A549 (cell line): ENCODE measurements around the gene FBXL7. TPM values are rescaled to one million over a fixed set of nuclear protein-coding genes. Genes with fewer than 3 reads are reported as not detected.

Source experiments
- ATAC-seq, 2 experiments: fragments of 200-7000 bp in 1 of 2; fragments of >200 bp in 1 of 2; cut with Nextera tagmentation in 1 of 2; cut with Tn5 transposase in 1 of 2; 3 replicates each; pipeline versions ENCODE4 v1.8.0 to v1.9.1; 2018 to 2020; ENCODE audit warnings: mild to moderate bottlenecking in 1 of 2, moderate library complexity in 1 of 2
- CTCF ChIA-PET: fragments of 300-600 bp; sonication (Branson Sonifier 250); formaldehyde crosslinking; extraction: SDS; loops from one replicate; lab custom pipeline; 2021; ENCODE audit warnings: antibody characterized with exemption, inconsistent platforms; lab: Yijun Ruan, JAX
- POLR2A ChIA-PET: fragments of 350-600 bp; formaldehyde crosslinking; extraction: SDS; loops from one replicate; lab custom pipeline; 2021; ENCODE audit warnings: antibody characterized with exemption, inconsistent platforms; lab: Yijun Ruan, JAX
- DNase-seq, 2 experiments: peaks; one replicate each; pipeline versions ENCODE4 v3.0.0 to v3.0.0-alpha.2; 2011 to 2016; ENCODE audit warnings: low read depth in 1 of 2, low spot score in 1 of 2
- FAIRE-seq: peaks from 2 replicates; lab custom pipeline; 2011; peaks lifted over from hg19 to GRCh38; lab: Jason Lieb, UNC
- H3K27ac ChIP-seq, 2 experiments: fragments of >200 bp; sonication (Bioruptor Twin); formaldehyde crosslinking; 3 replicates each; pipeline ENCODE4 v1.5.1; 2016 to 2017
- H3K4me1 ChIP-seq: fragments of >200 bp; sonication (Bioruptor Twin); formaldehyde crosslinking; 3 replicates; pipeline ENCODE4 v1.6.1; 2016
- H3K4me2 ChIP-seq: fragments of >200 bp; sonication (Bioruptor Twin); formaldehyde crosslinking; 3 replicates; pipeline ENCODE4 v1.6.1; 2016
- H3K4me3 ChIP-seq: fragments of >200 bp; sonication (Bioruptor Twin); formaldehyde crosslinking; 3 replicates; pipeline ENCODE4 v1.5.1; 2016
- H3K9me3 ChIP-seq: fragments of >200 bp; sonication (Bioruptor Twin); formaldehyde crosslinking; 3 replicates; pipeline ENCODE4 v1.6.1; 2016
- CBX2 ChIP-seq: fragments of 200-600 bp; sonication (generic); IDR thresholded peaks from 2 replicates; pipeline ENCODE4 v1.6.1; 2016; ENCODE audit warnings: low read depth, mild to moderate bottlenecking, borderline replicate concordance
- CHD2 ChIP-seq: fragments of 150-350 bp; IDR thresholded peaks from 2 replicates; pipeline ENCODE4 v1.6.1; 2014; ENCODE audit warnings: low read length; ENCODE audit not compliant: partially characterized antibody
- CTCF ChIP-seq: fragments of >200 bp; sonication (Bioruptor Twin); formaldehyde crosslinking; IDR thresholded peaks from 3 replicates; pipeline ENCODE4 v1.5.1; 2016
- EHF ChIP-seq: fragments of 250-450 bp; sonication (Bioruptor Pico); IDR thresholded peaks from 2 replicates; pipeline ENCODE4 v1.5.0; 2020; ENCODE audit warnings: mild to moderate bottlenecking
- EHMT2 ChIP-seq: fragments of 200-600 bp; sonication (generic); IDR thresholded peaks from 2 replicates; pipeline ENCODE4 v1.6.1; 2016; ENCODE audit warnings: antibody characterized with exemption, low read depth, mild to moderate bottlenecking, moderate library complexity
- ELK1 ChIP-seq: fragments of 150-350 bp; IDR thresholded peaks from 2 replicates; pipeline ENCODE4 v1.6.1; 2014; ENCODE audit warnings: low read depth, mild to moderate bottlenecking, low read length
- ESRRA ChIP-seq: fragments of 150-350 bp; IDR thresholded peaks from 2 replicates; pipeline ENCODE4 v1.6.1; 2014; ENCODE audit warnings: mild to moderate bottlenecking, low read length, borderline replicate concordance
- FOSB ChIP-seq: fragments of 250-450 bp; sonication (Bioruptor Pico); IDR thresholded peaks from 2 replicates; pipeline ENCODE4 v1.5.0; 2020; ENCODE audit warnings: mild to moderate bottlenecking, moderate library complexity
- FOSL2 ChIP-seq, 2 experiments: fragments of 450-650 bp in 1 of 2; fragments of >200 bp in 1 of 2; sonication (Bioruptor Twin) in 1 of 2; formaldehyde crosslinking; IDR thresholded peaks; 2 replicates each; pipeline versions ENCODE4 v1.5.0 to v1.6.1; 2016 to 2020; ENCODE audit warnings: mild to moderate bottlenecking in 1 of 2, moderate library complexity in 1 of 2
- GATA3 ChIP-seq: IDR thresholded peaks from 2 replicates; pipeline ENCODE4 v1.6.1; 2012; ENCODE audit warnings: borderline replicate concordance
- HES2 ChIP-seq: fragments of >200 bp; sonication (Bioruptor Twin); formaldehyde crosslinking; IDR thresholded peaks from 2 replicates; pipeline ENCODE4 v1.6.1; 2016
- KDM5A ChIP-seq: fragments of 200-600 bp; sonication (generic); IDR thresholded peaks from 2 replicates; pipeline ENCODE4 v1.6.1; 2016; ENCODE audit warnings: antibody characterized with exemption, mild to moderate bottlenecking
- MAFK ChIP-seq: fragments of 450-650 bp; IDR thresholded peaks from 2 replicates; pipeline ENCODE4 v1.6.1; 2014; ENCODE audit not compliant: partially characterized antibody
- MYC ChIP-seq: IDR thresholded peaks from 2 replicates; pipeline ENCODE4 v1.6.1; 2012; ENCODE audit warnings: mild to moderate bottlenecking, inconsistent platforms, low read length, improper control_type of control experiment, borderline replicate concordance
- NFE2L2 ChIP-seq: fragments of 150-350 bp; conservative IDR thresholded peaks from 2 replicates; pipeline ENCODE4 v1.6.1; 2014; ENCODE audit warnings: low read length
- NR3C1 ChIP-seq: fragments of >200 bp; sonication (Bioruptor Twin); formaldehyde crosslinking; IDR thresholded peaks from 3 replicates; pipeline ENCODE4 v1.6.1; 2017
- PBX3 ChIP-seq: IDR thresholded peaks from 2 replicates; pipeline ENCODE4 v1.6.1; 2012
- PHF8 ChIP-seq: fragments of 200-600 bp; sonication (generic); IDR thresholded peaks from 2 replicates; pipeline ENCODE4 v1.6.1; 2016; ENCODE audit warnings: low read depth, mild to moderate bottlenecking, antibody characterized with exemption, moderate library complexity, borderline replicate concordance
- RARB ChIP-seq: fragments of 250-450 bp; sonication (Bioruptor Pico); IDR thresholded peaks from 2 replicates; pipeline ENCODE4 v1.8.0; 2021; ENCODE audit warnings: mild to moderate bottlenecking, moderate library complexity
- RFX5 ChIP-seq: fragments of 450-650 bp; IDR thresholded peaks from 2 replicates; pipeline ENCODE4 v1.7.1; 2014; ENCODE audit warnings: antibody characterized with exemption, mild to moderate bottlenecking, moderate library complexity
- TP53 ChIP-seq: fragments of 250-450 bp; sonication (Bioruptor Pico); IDR thresholded peaks from 2 replicates; pipeline ENCODE4 v1.5.0; 2021; ENCODE audit warnings: mild to moderate bottlenecking, moderate library complexity
- USF2 ChIP-seq: fragments of 450-650 bp; IDR thresholded peaks from 2 replicates; pipeline ENCODE4 v1.6.1; 2014; ENCODE audit warnings: antibody characterized with exemption
- ZC3H11A ChIP-seq: fragments of 450-650 bp; IDR thresholded peaks from 2 replicates; pipeline ENCODE4 v1.6.1; 2014; ENCODE audit warnings: antibody characterized with exemption, mild to moderate bottlenecking
- ZNF302 ChIP-seq: fragments of 250-450 bp; sonication (Bioruptor Pico); IDR thresholded peaks from 2 replicates; pipeline ENCODE4 v1.9.0; 2021; ENCODE audit warnings: inconsistent platforms, mild to moderate bottlenecking, moderate library complexity
- ZSCAN20 ChIP-seq: fragments of 250-450 bp; sonication (Bioruptor Pico); IDR thresholded peaks from 2 replicates; pipeline ENCODE4 v1.8.0; 2022; ENCODE audit warnings: mild to moderate bottlenecking, moderate library complexity
- WGBS: methylation state at CpG from one replicate; pipeline ENCODE4 v1.1.6; 2017; ENCODE audit errors: missing lambda C conversion rate; 5-methylcytosine and 5-hydroxymethylcytosine counted together
- polyA plus RNA-seq, 4 experiments: library from polyadenylated mRNA; depleted of rRNA in 3 of 4; stranded (reverse); fragments of >200 nt; fragmentation: RNase III in 1 of 4; extraction: RNeasy Plus Mini Kit Qiagen cat#74134 plus additional on column Dnase treatment in 1 of 4; gene quantifications; 2 replicates in 3 of 4; 3 replicates in 1 of 4; pipeline ENCODE4 v1.2.3, GENCODE V29; 2011 to 2017

Gene FBXL7
- polyA plus RNA-seq, 2 of the 4 experiments (the other 2 are of a cell fraction), result 0.90 to 1.7 TPM

GRCh38 chr5:15539951-15540350 is 40.0 kb downstream of the FBXL7 start:
- no peak for TF ChIP-seq ZSCAN20 (CRISPR knock-in tag)
- TF ChIP-seq CHD2, result no peak
- no peak for TF ChIP-seq PHF8
- no peak for TF ChIP-seq TP53
- no peak for TF ChIP-seq KDM5A
- TF ChIP-seq FOSL2 (IDR thresholded peaks at IDR 0.05), result no peak
- TF ChIP-seq FOSL2 (CRISPR knock-in tag; IDR thresholded peaks at IDR 0.05), result no peak
- no peak for TF ChIP-seq MAFK
- TF ChIP-seq EHMT2, result no peak
- TF ChIP-seq ELK1, result no peak
- TF ChIP-seq GATA3, result no peak
- TF ChIP-seq CTCF, result no peak
- no peak for TF ChIP-seq RFX5
- TF ChIP-seq EHF (CRISPR knock-in tag), result no peak
- no peak for TF ChIP-seq RARB (CRISPR knock-in tag)
- no peak overlapping the region for H3K4me2 ChIP-seq
- 17% methylated on average over 2 of the region's 2 CpGs for WGBS
- no peaks in the 10 kb centered on the region for H3K4me1 ChIP-seq
- ATAC-seq (no peak), FAIRE-seq (no peak), DNase-seq (no peak)
- no peaks in the 10 kb centered on the region for H3K9me3 ChIP-seq
- ChIA-PET POLR2A (no interaction called here), CTCF (no interaction called here)
- no peak overlapping the region for H3K27ac ChIP-seq
- H3K4me3 ChIP-seq, result no peak overlapping the region

- no peaks in the 10 kb centered on the region for H3K4me1 ChIP-seq
- H3K27ac ChIP-seq, result no peak overlapping the region
- no peak overlapping the region for H3K4me3 ChIP-seq
- CTCF ChIA-PET, result interaction anchor here (0.6 kb wide), 1 partner anchor 816 kb away, joined by 3 read pairs; no protein-coding TSS in a partner anchor
- POLR2A ChIA-PET, result no interaction called here
- no peak overlapping the region for H3K4me2 ChIP-seq
- FAIRE-seq (no peak), ATAC-seq (no peak), DNase-seq (no peak)
- WGBS, result 29% methylated on average over 4 of the region's 4 CpGs
- no peaks in the 10 kb centered on the region for H3K9me3 ChIP-seq
- TF ChIP-seq ZC3H11A (no peak), EHF (CRISPR knock-in tag) (no peak), CBX2 (no peak), KDM5A (no peak), NR3C1 (no peak), ZNF302 (CRISPR knock-in tag) (no peak), CTCF (no peak), PBX3 (no peak), MYC (no peak), ELK1 (no peak), NFE2L2 (no peak), HES2 (no peak), USF2 (no peak), FOSB (CRISPR knock-in tag) (no peak), ESRRA (no peak)
These were observed 44.1 kb downstream of the FBXL7 start for GRCh38 chr5:15544039-15544438.
